GM21381 (cell line): ENCODE measurements around the gene PDXP.
"Not testable (repeated sequence)": the region's sequence is repeated elsewhere in the genome, so short reads cannot be mapped to it uniquely, and the experiment has no call there.

Experiments used
- ATAC-seq: cut with Tn5 transposase; IDR thresholded peaks from one replicate; pipeline ENCODE4 v1.9.1; 2021; ENCODE audit warnings: mild to moderate bottlenecking, moderate library complexity; ENCODE audit not compliant: unreplicated experiment

PDXP gene

DNA sequence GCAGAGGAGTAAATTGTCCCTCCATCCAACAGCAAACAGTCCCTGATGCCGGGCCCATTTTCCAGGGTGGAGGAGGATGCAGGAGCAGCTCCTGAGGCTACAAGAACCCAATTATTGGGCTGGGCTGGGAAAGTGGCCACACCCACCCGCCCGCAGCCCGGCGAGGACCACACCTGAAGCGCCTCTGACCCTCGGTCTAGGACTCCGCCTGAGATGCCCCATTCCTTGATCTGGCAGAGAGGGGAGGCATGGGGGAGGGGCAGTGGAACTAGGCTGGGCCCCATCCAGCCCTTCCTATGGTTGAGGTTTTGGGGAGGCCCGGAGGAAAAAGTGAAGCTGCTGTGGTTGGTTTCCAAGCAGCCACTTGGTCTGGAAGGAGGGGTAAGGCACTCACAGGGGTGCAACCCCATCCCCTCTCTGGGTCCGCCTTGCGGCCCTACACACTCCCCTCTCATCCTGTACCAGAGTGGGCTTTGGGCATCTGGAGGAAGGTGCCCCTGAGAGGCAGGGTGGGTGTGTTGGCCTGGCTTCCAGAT lies 14.5 kb downstream of the PDXP start:
- no peak for ATAC-seq

GRCh38 chr22:37674248-37674647 lies 15.7 kb downstream of the PDXP start:
- ATAC-seq = no peak

DNA sequence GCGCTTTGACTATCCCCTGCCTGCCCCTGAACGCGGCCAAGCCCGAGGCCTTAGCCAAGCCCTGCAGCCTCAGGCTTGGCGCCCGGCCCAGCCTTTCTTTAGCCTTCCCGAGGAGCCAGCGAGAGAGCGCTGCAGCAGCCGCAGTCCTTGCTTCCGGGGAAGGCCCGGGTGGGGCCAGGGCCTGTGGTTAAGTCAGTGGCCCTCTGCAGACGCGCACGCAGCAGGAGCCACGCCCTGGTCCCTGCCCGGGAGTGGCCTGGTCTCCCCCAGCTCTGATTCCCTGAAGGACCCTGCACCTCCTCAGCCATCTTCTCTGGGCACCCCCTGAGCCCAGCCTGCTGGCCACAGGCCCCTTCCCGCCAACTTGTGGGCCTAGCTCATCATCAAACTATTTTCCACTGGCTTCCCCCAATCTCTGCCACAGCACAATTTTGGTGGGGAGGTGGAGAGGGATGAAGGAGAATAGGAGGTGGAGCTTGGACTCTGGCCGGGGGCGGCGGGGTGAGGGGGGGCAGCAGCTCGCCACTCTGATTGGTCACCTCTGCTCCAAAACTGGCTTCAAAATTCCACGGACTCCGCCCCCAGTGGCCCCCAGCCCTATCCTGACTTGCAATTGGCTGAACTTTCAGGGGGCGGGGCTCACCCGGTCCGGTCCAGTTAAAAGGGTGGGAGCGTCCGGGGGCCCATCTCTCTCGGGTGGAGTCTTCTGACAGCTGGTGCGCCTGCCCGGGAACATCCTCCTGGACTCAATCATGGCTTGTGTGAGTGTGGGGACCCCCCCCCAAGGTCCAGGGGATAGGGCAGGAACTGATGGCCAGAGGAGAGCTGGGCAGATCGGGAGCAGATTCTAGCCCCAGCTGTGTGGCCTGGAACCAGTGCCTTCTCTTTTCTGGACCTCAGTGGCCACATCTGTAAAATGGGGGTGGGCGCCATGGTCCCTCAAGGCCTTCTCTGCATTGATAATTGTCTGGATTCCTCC lies 16.7 kb downstream of the PDXP start, which contains the start of gene LGALS1:
Gene LGALS1 (plus strand): TSS at position 686 of the 979 bp plus-strand sequence. CDS start 67 bp downstream, at position 753.
- ATAC-seq = peak; percentile 40

- no peak for ATAC-seq
These were observed 17.6 kb downstream of the PDXP start for GRCh38 chr22:37675930-37676735.

DNA sequence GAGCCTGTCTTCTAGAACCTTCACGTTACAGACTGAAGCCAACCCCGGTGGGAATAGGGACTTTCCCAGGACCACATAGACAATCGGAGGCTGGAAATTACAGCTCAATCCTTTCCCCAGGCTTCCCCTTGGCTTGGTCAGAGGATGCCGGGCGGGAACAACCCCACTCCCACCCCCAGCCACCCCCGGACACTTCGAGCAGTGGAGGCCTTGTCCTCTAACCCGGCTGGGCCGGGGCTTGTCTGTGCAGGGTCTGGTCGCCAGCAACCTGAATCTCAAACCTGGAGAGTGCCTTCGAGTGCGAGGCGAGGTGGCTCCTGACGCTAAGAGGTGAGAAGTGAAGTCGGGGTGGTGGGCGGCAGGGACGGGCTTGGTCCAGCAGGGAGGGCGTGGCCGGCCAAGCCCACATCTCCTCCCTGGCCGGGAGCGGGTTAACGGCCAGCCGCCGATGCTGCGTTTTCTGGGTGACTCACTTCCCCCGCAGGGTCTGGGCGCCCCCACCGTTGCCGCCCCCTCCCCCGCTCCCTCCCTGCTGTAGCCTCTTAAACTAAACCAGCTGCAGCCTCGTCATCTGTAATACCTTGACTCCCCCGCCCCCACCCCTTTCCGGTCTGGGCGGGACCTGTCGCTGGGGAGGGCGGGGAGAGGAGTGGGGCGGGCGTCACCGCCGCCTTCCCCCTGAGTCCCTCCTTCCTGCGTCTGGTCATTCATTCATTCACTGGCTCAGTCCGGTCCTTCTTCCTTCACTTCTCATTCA lies 18.4 kb downstream of the PDXP start:
- peak; percentile 44 for ATAC-seq

DNA sequence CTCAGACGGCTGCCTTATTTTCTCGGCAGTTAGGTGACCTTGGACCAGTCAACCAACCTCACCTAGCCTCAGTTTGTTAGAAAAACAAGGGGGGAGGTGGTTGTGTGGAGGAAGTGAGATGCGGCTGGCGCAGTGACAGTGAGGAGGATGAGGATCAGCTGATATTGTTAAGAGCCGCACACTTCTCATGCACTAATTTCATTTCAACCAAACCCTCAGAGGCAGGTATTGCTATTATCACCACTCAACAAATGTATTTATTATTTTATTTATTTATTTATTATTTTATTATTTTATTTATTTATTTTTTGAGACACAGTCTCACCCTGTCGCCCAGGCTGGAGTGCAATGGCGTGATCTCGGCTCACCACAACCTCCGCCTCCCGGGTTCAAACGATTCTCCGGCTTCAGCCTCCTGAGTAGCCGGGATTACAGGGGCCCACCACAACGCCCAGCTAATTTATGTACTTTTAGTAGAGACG lies 19.0 kb downstream of the PDXP start:
- no peak for ATAC-seq

GRCh38 chr22:37678372-37678771 lies 19.8 kb downstream of the PDXP start:
- no peak for ATAC-seq

DNA sequence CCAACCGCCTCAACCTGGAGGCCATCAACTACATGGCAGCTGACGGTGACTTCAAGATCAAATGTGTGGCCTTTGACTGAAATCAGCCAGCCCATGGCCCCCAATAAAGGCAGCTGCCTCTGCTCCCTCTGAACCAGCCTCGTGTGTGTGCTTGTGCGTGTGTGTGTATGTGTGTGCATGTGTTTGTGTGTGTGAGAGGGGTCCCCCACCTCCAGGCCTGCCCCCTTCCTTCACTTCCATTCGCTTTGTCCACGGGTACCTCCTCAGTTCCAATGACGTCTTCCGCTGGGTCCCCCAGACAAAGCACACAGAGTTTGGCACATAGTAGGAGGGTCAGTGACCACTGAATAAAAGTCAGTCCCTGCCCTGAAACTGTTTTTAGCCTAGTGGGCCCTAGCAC lies 21.1 kb downstream of the PDXP start:
- ATAC-seq = no peak

DNA sequence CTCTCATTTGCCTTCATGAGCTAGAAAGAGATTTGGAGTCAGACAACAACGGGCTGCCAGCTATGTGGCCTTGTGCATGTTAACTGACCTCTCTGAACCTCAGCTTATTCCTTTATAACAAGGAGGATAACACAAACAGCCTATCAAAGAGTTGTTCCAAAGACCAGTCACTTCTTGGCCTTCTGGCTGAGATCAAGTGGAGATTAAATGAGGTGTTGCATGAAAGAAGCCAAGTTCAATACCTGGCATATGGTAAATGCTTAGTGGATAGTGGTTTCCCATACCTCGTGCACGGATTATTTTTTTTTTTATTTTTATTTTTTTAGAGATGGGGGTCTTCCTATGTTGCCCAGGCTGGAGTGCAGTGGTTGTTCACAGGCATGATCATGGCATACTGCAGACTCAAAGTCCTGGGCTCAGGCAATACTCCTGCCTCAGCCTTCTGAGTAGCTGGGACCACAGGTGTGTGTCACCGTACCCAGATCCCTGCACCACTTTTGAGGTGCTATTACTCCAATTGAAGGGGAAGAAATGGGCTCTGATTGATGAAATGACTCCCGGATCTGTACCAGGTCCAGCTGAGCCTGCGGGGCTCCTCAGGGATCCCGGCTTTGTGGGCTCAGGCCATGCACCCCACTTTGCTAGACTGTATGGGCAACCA lies 21.8 kb downstream of the PDXP start:
- no peak for ATAC-seq

- ATAC-seq = no peak
These were observed 22.5 kb downstream of the PDXP start for GRCh38 chr22:37681001-37681424.

GRCh38 chr22:37681556-37682049 lies 23.1 kb downstream of the PDXP start:
- ATAC-seq = no peak

- no peak for ATAC-seq
These were observed 26.5 kb downstream of the PDXP start for GRCh38 chr22:37684803-37685615.

DNA sequence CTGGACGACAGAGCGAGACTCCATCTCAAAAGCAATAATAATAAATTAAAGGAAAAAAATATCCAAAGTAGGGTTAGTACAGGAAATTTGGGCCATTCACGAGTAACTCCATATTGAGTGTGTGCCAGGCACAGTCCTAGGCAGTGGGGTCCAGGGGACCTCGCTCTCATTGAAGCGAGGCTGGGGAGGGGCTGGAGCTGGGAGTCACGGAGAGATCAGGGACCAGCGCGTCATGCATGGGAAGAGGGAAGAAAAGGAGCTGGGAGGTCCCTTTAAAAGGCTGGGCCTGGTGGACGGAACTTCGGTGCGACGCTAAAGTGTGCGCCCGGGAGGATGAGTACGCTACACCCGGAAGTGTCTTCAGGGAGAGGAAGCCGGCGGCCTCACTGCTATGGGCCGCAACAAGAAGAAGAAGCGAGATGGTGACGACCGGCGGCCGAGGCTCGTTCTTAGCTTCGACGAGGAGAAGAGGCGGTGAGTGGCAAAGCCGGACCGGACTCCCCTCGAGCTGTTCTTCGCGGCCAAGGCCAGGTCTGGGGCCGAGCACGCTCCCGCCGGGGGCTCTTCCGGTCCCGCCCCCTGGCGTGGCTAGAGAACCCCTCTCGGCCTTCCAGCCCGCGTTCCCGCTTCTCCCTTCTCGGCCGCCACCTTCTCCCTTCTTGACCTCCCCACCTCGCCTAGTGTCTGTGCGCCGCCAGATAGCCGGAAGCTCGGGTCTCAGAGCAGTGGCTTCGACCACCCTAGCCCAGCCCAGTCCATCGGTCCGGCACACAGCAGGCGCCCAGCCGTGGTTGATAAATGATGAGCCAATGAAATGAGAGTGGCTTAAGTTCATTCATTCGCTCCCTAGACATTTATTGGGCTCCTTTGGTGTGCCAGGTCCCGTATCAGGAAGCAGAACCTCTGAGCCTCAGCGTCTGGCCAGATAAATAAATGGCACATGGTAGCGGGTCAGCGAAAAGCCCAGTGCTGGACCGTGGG lies 27.8 kb downstream of the PDXP start, which contains the start of gene NOL12:
Gene NOL12 (plus strand): TSS at position 342 of the 981 bp plus-strand sequence. CDS start 50 bp downstream, at position 392.
- ATAC-seq = peak; percentile 78

GRCh38 chr22:37690407-37690806 lies 31.9 kb downstream of the PDXP start:
- no peak for ATAC-seq

DNA sequence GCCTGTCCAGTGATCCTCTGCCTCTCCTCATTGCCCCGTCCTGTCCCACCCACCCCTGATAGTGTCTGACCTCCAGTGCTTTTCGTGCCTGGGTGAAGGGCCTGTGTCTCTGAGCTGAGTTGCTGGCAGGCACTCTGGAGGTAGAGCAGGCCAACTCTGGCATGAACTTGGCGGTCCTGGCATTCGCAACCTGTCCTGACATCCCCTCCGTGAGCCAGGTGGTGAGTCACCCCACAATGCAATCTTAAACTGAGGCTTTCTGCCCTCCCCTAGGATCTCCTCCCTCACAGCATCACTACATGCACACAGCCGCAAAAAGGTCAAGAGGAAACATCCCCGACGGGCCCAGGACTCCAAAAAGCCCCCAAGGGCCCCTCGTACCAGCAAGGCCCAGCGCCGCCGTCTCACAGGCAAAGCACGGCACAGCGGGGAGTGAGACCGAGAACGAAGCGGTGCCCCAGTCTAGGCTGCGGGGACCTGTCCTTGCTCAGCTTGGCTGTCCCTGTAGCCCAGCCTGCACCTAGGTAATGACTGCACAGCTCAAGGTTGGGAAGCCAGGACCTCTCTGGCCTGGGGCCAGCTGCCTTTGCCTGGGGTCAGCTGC lies 32.5 kb downstream of the PDXP start:
- no peak for ATAC-seq

- no peak for ATAC-seq
These were observed 34.2 kb downstream of the PDXP start for GRCh38 chr22:37692627-37693285.

GRCh38 chr22:37694131-37694530 lies 35.6 kb downstream of the PDXP start:
- ATAC-seq = not testable (repeated sequence)
